GM19395 (cell line): Measurements from ENCODE around the gene UBE2L5.

Experiments used
- ATAC-seq: cut with Tn5 transposase; IDR thresholded peaks from one replicate; pipeline ENCODE4 v1.9.1; 2021; ENCODE audit warnings: mild to moderate bottlenecking, moderate library complexity; ENCODE audit not compliant: unreplicated experiment

The UBE2L5 gene

DNA sequence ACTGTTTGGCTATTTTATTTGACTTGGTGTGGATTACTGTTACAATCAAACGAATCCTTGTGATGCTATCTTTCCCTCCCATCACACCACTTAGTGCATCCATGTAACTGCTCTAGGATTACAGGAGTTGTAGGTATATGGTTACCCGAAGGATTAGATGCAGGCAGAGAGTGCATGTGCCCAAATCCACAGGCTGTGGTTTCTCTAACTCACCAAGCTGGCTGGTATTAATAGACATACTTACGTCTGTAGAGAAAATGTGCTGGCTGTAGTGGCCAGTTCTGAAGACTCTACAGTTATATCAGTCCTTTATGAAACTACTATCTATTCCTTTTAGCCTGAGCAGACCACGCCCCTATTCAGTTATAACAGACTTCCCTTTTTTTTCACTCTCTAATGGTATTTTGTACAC, 44.6 kb downstream of the UBE2L5 start:
- ATAC-seq = no peak

DNA sequence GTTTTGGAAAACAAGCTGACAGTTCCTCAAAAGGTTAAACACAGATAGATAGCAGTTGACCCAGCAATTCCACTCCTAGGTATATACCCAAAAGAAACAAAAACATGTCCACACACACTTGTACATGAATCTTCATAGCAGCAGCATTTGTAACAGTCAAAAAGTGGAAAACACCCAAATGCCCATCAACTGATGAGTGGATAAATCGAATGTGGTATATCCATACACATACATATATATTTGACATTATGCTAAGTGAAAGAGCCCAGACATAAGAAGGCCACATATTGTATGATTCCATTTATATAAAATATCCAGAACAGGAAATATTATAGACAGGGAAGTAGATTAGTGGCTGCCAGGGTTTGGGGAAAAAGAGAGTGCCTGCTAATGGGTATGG, 51.4 kb downstream of the UBE2L5 start:
- no peak for ATAC-seq

DNA sequence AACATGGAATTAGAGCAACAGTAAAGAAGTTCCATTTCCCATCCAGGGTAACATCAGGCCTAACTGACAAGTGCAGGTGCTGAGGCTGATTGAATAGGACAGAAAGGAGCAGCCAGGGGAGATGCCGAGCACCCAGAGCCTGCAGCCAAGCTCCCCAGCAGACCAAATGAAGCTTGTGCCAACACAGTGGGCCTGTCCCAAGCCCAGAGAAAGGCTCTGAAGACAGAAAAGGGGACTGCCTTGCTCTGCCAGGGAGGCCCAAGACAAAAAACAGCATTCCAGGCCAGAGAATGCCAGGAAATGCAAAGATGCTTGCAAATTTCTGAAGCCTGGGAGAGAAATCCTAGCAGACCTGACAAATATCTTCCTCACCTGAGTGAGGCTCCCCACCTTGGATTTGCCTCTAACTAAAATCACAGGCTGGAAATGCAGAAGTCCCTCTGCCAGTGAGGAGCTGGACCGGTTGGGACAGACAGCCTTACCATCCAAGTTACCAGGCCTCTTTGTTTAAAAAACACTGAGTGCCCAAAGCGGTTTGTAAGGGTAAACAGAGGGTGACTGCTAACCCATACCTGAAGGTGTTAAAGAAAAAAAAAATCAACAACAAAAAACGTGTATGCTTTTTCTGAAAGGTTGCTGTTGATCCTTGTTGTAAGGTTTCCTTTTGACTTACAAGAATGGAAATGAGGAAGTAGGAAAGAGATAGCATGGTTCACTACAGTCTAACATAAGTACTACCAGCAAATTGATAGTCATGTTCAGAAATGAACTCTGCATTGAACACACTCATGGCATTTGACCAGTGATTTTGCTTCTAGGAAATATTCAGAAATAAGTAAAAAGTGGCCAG, 55.3 kb downstream of the UBE2L5 start:
- peak; percentile 95 for ATAC-seq
